ENCODE results near the gene PITPNB. TPM values are rescaled to one million over a fixed set of nuclear protein-coding genes. Genes with fewer than 3 reads are reported as not detected.

The PITPNB gene
- polyA plus RNA-seq, 1 donor (not counting 4 experiments of a cell fraction or from before 2014, with no cell fraction given), result 81.6 TPM

DNA sequence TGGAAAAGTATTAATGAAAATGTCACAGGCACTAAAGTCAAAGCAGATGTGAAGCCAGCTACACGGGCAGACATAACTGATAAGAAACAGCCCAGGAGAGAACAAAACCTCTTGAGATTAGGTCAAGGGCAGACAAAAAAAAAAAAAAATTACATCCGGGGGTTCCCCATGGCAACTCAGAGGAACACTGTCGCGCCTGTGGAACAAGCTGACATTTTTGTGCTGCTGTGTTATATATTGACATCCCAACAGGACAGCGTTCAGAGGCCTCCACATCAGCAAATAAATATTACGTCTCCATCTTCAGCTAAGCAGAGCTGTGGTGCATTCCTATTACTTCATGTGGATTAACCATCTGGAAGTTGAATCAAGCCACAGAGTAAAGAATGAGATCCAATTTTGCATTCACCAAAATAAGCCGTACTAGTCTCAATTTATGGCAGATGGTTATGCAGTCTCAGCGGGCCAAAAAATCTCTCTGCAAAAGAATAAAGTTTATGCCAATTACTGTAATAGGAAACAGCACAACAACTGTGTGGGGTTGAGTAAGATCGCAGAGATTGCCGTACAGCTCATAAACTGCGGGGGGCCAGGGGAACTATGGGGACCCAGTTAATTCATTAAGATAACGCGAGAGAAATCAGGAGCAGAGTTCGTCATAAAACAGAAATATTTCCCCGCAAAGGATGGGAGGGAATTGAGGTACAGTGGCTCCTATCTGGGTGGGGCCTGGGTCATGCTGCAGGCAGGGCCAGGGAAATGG lies 76.2 kb downstream of the PITPNB start:
- no peak for DNase-seq (ENCODE audit: low read depth, low spot score)
- Histone ChIP-seq H3K36me3 (ENCODE audit: control insufficient read depth in 2 of 2, extremely low read depth in 1 of 2, insufficient read depth in 2 of 2, low read length in 2 of 2) (peaks cover 5 to 10% of the 10 kb centered on the region in 2 experiments), H3K9ac (ENCODE audit: control insufficient read depth, extremely low read depth, insufficient read depth, low read length) (no peak overlapping the region), H3K9me1 (ENCODE audit: control insufficient read depth, extremely low read depth, insufficient read depth, low read length) (no peaks in the 10 kb centered on the region), H3K9me3 (ENCODE audit: control insufficient read depth, low read depth, low read length) (no peaks in the 10 kb centered on the region), H2AFZ (ENCODE audit: control insufficient read depth, low read length) (no peak overlapping the region), H3K4me2 (ENCODE audit: control insufficient read depth, extremely low read depth, insufficient read depth, low read depth, low read length) (no peak overlapping the region), H3K4me1 (ENCODE audit: control insufficient read depth, extremely low read depth, insufficient read depth, low read length) (no peaks in the 10 kb centered on the region), H3K27ac (ENCODE audit: control insufficient read depth, insufficient read depth, low read length) (no peak overlapping the region), H3K4me3 (ENCODE audit: control insufficient read depth in 2 of 3, extremely low read depth in 1 of 3, insufficient read depth in 2 of 3, low read depth in 1 of 3, low read length in 3 of 3) (no peak overlapping the region), H4K20me1 (ENCODE audit: control insufficient read depth, extremely low read depth, insufficient read depth, low read length) (no peaks in the 10 kb centered on the region), H3K27me3 (ENCODE audit: control insufficient read depth, extremely low read depth, insufficient read depth, low read length) (no peaks in the 10 kb centered on the region), H3K79me2 (ENCODE audit: control insufficient read depth, insufficient read depth, low read length) (no peaks in the 10 kb centered on the region)
- TF ChIP-seq, protein P1, sequence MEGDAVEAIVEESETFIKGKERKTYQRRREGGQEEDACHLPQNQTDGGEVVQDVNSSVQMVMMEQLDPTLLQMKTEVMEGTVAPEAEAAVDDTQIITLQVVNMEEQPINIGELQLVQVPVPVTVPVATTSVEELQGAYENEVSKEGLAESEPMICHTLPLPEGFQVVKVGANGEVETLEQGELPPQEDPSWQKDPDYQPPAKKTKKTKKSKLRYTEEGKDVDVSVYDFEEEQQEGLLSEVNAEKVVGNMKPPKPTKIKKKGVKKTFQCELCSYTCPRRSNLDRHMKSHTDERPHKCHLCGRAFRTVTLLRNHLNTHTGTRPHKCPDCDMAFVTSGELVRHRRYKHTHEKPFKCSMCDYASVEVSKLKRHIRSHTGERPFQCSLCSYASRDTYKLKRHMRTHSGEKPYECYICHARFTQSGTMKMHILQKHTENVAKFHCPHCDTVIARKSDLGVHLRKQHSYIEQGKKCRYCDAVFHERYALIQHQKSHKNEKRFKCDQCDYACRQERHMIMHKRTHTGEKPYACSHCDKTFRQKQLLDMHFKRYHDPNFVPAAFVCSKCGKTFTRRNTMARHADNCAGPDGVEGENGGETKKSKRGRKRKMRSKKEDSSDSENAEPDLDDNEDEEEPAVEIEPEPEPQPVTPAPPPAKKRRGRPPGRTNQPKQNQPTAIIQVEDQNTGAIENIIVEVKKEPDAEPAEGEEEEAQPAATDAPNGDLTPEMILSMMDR (optimal IDR thresholded peaks at IDR 0.05 in 1 of 3, IDR thresholded peaks at IDR 0.05 in 1 of 3, conservative IDR thresholded peaks at IDR 0.05 in 1 of 3; ENCODE audit: extremely low read depth in 1 of 3, insufficient read depth in 2 of 3, low read length in 3 of 3), result no peak
- TF ChIP-seq EZH2 (IDR thresholded peaks at IDR 0.05; ENCODE audit: low read length), result no peak
- dilution Hi-C loops (cut with MboI; ENCODE audit: extremely low pct_ligation_motif_present, low sequenced_read_pairs), result no loop called here
- no peak for FAIRE-seq

DNA sequence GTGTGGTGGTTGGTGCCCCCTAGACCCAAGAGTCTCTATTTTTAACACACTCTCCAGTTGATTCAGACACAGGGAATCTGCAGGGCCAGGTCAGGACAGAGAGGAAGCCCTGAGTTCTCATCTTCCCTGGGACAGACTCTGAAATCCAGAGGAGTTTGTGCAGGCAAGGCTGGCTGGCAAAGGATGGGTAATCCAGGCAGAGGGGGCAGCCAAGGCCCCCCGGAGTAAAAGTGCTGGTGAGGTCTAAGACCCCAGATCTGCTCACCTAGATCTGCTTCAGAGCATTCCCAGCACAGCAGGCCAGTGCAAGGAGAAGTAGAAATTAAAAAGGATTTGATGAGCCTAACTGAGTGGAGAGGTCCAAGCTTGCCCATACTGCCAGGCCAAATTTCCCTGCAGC lies 76.9 kb downstream of the PITPNB start:
- no peak overlapping the region for H3K9ac ChIP-seq (ENCODE audit: control insufficient read depth, extremely low read depth, insufficient read depth, low read length)
- no peak for DNase-seq (ENCODE audit: low read depth, low spot score)
- H3K4me2 ChIP-seq (ENCODE audit: control insufficient read depth, extremely low read depth, insufficient read depth, low read depth, low read length), result no peak overlapping the region
- H3K4me3 ChIP-seq (ENCODE audit: control insufficient read depth in 2 of 3, extremely low read depth in 1 of 3, insufficient read depth in 2 of 3, low read depth in 1 of 3, low read length in 3 of 3), result no peak overlapping the region
- no peaks in the 10 kb centered on the region for H3K9me1 ChIP-seq (ENCODE audit: control insufficient read depth, extremely low read depth, insufficient read depth, low read length)
- H4K20me1 ChIP-seq (ENCODE audit: control insufficient read depth, extremely low read depth, insufficient read depth, low read length), result no peaks in the 10 kb centered on the region
- no peaks in the 10 kb centered on the region for H3K79me2 ChIP-seq (ENCODE audit: control insufficient read depth, insufficient read depth, low read length)
- H3K27ac ChIP-seq (ENCODE audit: control insufficient read depth, insufficient read depth, low read length), result no peak overlapping the region
- dilution Hi-C loops (cut with MboI; ENCODE audit: extremely low pct_ligation_motif_present, low sequenced_read_pairs), result no loop called here
- no peak overlapping the region for H2AFZ ChIP-seq (ENCODE audit: control insufficient read depth, low read length)
- no peaks in the 10 kb centered on the region for H3K4me1 ChIP-seq (ENCODE audit: control insufficient read depth, extremely low read depth, insufficient read depth, low read length)
- TF ChIP-seq EZH2 (IDR thresholded peaks at IDR 0.05; ENCODE audit: low read length), result no peak
- TF ChIP-seq, protein P1 (optimal IDR thresholded peaks at IDR 0.05 in 1 of 3, IDR thresholded peaks at IDR 0.05 in 1 of 3, conservative IDR thresholded peaks at IDR 0.05 in 1 of 3; ENCODE audit: extremely low read depth in 1 of 3, insufficient read depth in 2 of 3, low read length in 3 of 3), result no peak
- peaks cover 5 to 10% of the 10 kb centered on the region in 2 experiments for H3K36me3 ChIP-seq (ENCODE audit: control insufficient read depth in 2 of 2, extremely low read depth in 1 of 2, insufficient read depth in 2 of 2, low read length in 2 of 2)
- H3K9me3 ChIP-seq (ENCODE audit: control insufficient read depth, low read depth, low read length), result no peaks in the 10 kb centered on the region
- FAIRE-seq, result no peak
- no peaks in the 10 kb centered on the region for H3K27me3 ChIP-seq (ENCODE audit: control insufficient read depth, extremely low read depth, insufficient read depth, low read length)

All from keratinocyte (primary cell).